Osteocyte (in vitro differentiated cells): ENCODE data around the gene UBAC1. TPM values are rescaled to one million over a fixed set of nuclear protein-coding genes. Genes with fewer than 3 reads are reported as not detected.
"Not testable (repeated sequence)": the region's sequence is repeated elsewhere in the genome, so short reads cannot be mapped to it uniquely, and the experiment has no call there.

Source experiments
- DNase-seq: peaks from one replicate; pipeline ENCODE4 v3.0.0; 2021; ENCODE audit warnings: mixed read lengths; ENCODE audit not compliant: unreplicated experiment; ENCODE audit errors: extremely low spot score
- H3K27ac Mint-ChIP-seq: one replicate; pipeline ENCODE4 v1.8.0; 2021; ENCODE audit warnings: mild to moderate bottlenecking, mixed read lengths; ENCODE audit not compliant: unreplicated experiment
- H3K27me3 Mint-ChIP-seq: one replicate; pipeline ENCODE4 v1.8.0; 2021; ENCODE audit warnings: mixed read lengths; ENCODE audit not compliant: unreplicated experiment
- H3K36me3 Mint-ChIP-seq: one replicate; pipeline ENCODE4 v1.8.0; 2021; ENCODE audit warnings: mixed read lengths; ENCODE audit not compliant: unreplicated experiment
- H3K4me1 Mint-ChIP-seq: one replicate; pipeline ENCODE4 v1.8.0; 2021; ENCODE audit warnings: mixed read lengths; ENCODE audit not compliant: unreplicated experiment
- H3K4me3 Mint-ChIP-seq: one replicate; pipeline ENCODE4 v1.8.0; 2021; ENCODE audit warnings: mild to moderate bottlenecking, moderate library complexity, mixed read lengths; ENCODE audit not compliant: unreplicated experiment
- H3K9me3 Mint-ChIP-seq: one replicate; pipeline ENCODE4 v1.8.0; 2021; ENCODE audit warnings: mixed read lengths; ENCODE audit not compliant: unreplicated experiment
- CTCF ChIP-seq: fragments of 200-600 bp; sonication (generic); IDR thresholded peaks from 2 replicates; pipeline ENCODE4 v1.5.0; 2021; ENCODE audit warnings: antibody characterized with exemption, mild to moderate bottlenecking, moderate library complexity
- total RNA-seq: library from RNA; stranded (reverse); gene quantifications from 2 replicates; pipeline ENCODE4 v1.2.1, GENCODE V29; 2021

The UBAC1 gene
- total RNA-seq, 1 donor from 2014 or later: 38.9 TPM

GRCh38 chr9:135969064-135969683, 8.0 kb upstream of the UBAC1 start:
- H3K27me3 Mint-ChIP-seq: peaks cover 15% of the 10 kb centered on the region
- no peaks in the 10 kb centered on the region for H3K36me3 Mint-ChIP-seq
- H3K4me1 Mint-ChIP-seq: peaks cover 9% of the 10 kb centered on the region
- no peaks in the 10 kb centered on the region for H3K9me3 Mint-ChIP-seq
- no peak for TF ChIP-seq CTCF
- no peak overlapping the region for H3K27ac Mint-ChIP-seq
- no peak overlapping the region for H3K4me3 Mint-ChIP-seq
- no peak for DNase-seq

- Mint-ChIP-seq H3K27ac (no peak overlapping the region), H3K27me3 (peaks cover 20% of the 10 kb centered on the region), H3K9me3 (no peaks in the 10 kb centered on the region), H3K36me3 (no peaks in the 10 kb centered on the region), H3K4me1 (peaks cover 9% of the 10 kb centered on the region), H3K4me3 (no peak overlapping the region)
- no peak for TF ChIP-seq CTCF
- no peak for DNase-seq
These were observed 7.4 kb upstream of the UBAC1 start for GRCh38 chr9:135968601-135969000.

- DNase-seq: no peak
- H3K27ac Mint-ChIP-seq: no peak overlapping the region
- H3K4me3 Mint-ChIP-seq: no peak overlapping the region
- H3K4me1 Mint-ChIP-seq: peaks cover 9% of the 10 kb centered on the region
- no peaks in the 10 kb centered on the region for H3K36me3 Mint-ChIP-seq
- no peak for TF ChIP-seq CTCF
- peaks cover 15% of the 10 kb centered on the region for H3K27me3 Mint-ChIP-seq
- H3K9me3 Mint-ChIP-seq: no peaks in the 10 kb centered on the region
These were observed 6.9 kb upstream of the UBAC1 start for GRCh38 chr9:135968083-135968476.

GRCh38 chr9:135966916-135967260, 5.7 kb upstream of the UBAC1 start:
- not testable (repeated sequence) for H3K9me3 Mint-ChIP-seq, H3K36me3 Mint-ChIP-seq, DNase-seq, H3K4me1 Mint-ChIP-seq, H3K4me3 Mint-ChIP-seq, H3K27ac Mint-ChIP-seq
- peaks cover 17% of the 10 kb centered on the region for H3K27me3 Mint-ChIP-seq

GRCh38 chr9:135965124-135965756, 4.1 kb upstream of the UBAC1 start:
- Mint-ChIP-seq H3K36me3 (no peaks in the 10 kb centered on the region), H3K27me3 (peaks cover 17% of the 10 kb centered on the region), H3K4me3 (no peak overlapping the region), H3K4me1 (peaks cover 15% of the 10 kb centered on the region), H3K27ac (no peak overlapping the region), H3K9me3 (no peaks in the 10 kb centered on the region)
- DNase-seq: no peak
- TF ChIP-seq CTCF: no peak
